GM10266 (cell line): ENCODE data around the gene CBLN3.
A peak's percentile ranks its signal among the peaks of the same experiment; 100 is the strongest.

Experiments used
- DNase-seq: peaks from one replicate; pipeline ENCODE4 v3.0.0; 2012; ENCODE audit errors: extremely low spot score
- CTCF ChIP-seq: IDR thresholded peaks from 2 replicates; pipeline ENCODE4 v1.5.1; 2012; ENCODE audit warnings: mild to moderate bottlenecking, low read depth; ENCODE audit not compliant: control insufficient read depth, insufficient read depth; ENCODE audit errors: missing control alignments

Gene CBLN3

DNA sequence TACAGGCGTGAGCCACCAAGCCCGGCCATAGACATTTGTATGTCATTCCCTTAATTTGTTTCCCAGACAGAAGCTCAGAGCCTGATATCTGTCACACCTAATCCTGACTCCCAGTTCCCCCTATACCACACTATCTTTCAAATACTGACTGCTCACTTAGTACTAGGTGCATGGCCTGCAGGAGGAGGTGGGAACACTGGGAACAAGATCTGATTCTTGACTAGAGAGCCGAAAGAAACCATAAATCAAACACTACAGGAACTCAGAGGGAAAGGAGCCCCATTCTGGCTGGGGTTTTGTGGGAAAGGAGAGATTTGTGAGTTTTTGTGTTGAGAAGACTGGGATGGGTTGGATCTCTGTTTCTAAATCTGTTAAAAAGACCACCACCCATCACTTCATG lies 5.2 kb upstream of the CBLN3 start:
- no peak for DNase-seq
- TF ChIP-seq CTCF: no peak

- no peak for TF ChIP-seq CTCF
- no peak for DNase-seq
Measured at GRCh38 chr14:24434036-24434435, 4.6 kb upstream of the CBLN3 start.

DNA sequence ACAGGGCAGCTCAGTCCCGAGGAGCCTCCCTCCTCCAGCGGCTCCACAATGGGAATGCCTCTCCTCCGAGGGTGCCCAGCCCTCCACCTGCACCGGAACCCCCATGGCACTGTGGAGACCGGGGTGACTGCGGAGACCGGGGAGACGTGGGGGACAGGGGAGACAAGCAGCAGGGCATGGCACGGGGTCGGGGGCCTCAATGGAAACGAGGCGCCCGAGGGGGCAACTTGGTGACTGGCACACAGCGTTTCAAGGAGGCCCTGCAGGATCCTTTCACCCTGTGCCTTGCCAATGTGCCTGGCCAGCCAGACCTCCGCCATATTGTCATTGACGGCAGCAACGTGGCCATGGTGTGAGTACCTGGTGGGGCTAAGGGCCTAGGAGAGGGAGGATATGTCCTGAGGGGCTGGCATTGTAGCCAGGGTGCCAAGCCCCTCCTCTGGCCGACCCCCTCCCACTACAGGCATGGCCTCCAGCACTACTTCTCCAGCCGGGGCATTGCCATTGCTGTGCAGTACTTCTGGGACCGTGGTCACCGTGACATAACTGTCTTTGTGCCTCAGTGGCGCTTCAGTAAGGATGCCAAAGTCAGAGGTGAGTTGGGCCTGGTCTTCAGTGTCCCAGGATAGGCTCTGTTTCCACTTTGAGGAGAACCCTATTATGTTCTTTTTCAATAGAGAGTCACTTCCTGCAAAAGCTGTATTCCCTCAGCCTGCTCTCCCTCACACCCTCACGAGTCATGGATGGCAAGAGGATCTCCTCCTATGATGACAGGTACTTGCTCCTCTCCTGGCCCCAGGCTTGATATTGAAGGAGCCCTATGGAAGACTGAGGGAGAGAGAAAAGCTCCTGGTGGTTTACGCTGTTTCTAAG lies 3.0 kb upstream of the CBLN3 start:
- no peak for DNase-seq
- TF ChIP-seq CTCF: no peak

GRCh38 chr14:24431569-24432258 lies 2.2 kb upstream of the CBLN3 start:
- TF ChIP-seq CTCF: peak; percentile 90
- peak; percentile 91 for DNase-seq

- no peak for TF ChIP-seq CTCF
- DNase-seq: peak; percentile 81
Measured at GRCh38 chr14:24430682-24431568, 1.5 kb upstream of the CBLN3 start.

- DNase-seq: peak; percentile 87
- TF ChIP-seq CTCF: no peak
Measured at GRCh38 chr14:24430143-24430681, 744 bp upstream of the CBLN3 start.
